ENCODE measurements around the gene SLC32A1.

SLC32A1 gene, protein sequence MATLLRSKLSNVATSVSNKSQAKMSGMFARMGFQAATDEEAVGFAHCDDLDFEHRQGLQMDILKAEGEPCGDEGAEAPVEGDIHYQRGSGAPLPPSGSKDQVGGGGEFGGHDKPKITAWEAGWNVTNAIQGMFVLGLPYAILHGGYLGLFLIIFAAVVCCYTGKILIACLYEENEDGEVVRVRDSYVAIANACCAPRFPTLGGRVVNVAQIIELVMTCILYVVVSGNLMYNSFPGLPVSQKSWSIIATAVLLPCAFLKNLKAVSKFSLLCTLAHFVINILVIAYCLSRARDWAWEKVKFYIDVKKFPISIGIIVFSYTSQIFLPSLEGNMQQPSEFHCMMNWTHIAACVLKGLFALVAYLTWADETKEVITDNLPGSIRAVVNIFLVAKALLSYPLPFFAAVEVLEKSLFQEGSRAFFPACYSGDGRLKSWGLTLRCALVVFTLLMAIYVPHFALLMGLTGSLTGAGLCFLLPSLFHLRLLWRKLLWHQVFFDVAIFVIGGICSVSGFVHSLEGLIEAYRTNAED
- 0 to 0.18 (median 0) reads per million in 3 experiments for total RNA-seq

GRCh38 chr20:38723848-38724625, at the start of gene SLC32A1:
SLC32A1 (plus strand) TSS chr20:38724486; CDS start chr20:38724725, 239 bp downstream.
- DNase-seq, result no peak

GRCh38 chr20:38674765-38675133, 49.5 kb upstream of the SLC32A1 start:
- DNase-seq, result no peak

- DNase-seq, result no peak
Observed at GRCh38 chr20:38676576-38676975, 47.7 kb upstream of the SLC32A1 start.

DNA sequence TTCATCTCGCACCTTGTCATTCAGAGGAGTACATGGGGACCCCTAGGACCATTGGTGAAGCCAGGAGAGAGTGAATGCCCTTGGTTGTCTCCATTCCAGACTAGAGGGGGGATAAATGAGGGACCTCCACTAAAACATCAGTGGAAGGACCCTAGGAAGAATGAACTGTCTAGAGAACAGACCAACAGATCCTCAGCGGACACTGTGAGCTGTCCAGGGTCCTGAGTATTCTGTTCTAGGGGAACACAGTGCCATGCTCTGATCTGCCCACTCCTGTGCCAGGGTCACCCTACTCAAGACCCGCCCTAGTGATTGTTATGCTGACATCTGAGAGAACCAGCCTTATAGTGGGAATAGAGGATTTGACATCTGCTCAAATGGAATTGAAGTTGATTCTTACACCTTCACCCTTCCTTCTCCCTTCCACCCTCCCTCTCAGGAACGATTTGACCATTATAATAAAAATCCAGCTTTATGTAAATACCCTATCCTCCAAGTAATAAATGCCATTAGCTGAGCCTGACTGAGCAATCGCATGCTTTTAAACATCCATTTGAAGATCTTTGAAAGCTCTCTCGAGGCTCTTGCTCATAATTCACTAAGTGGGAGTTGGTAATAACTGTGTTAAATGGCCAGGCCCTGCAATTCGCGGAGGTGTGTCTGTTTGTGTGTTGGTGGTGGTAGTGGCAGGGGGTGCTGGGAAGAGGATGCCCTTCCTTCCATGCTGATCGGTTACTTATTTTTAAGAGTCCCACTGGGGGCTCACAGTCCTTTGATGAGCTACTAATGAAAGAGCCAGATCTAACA, 43.6 kb upstream of the SLC32A1 start:
- DNase-seq, result no peak

DNA sequence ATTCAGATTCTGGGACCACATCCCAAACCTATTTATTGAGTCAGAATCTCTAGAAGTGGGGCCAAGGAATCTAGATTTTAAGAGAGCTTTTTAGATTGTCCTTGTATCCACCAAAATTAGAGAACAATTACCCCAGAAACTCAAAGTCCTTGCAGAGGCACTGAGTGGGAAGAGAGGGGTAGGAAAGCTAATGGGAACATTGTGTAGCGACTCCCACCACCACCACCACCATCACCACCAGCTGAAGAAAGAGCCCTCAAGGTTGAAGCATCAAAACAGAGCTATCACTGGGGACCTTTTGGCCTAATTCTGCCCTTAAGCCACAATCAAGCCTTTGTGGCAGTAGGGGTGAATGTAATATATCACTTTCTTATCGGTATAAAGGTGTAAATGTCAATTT, 39.0 kb upstream of the SLC32A1 start:
- no peak for DNase-seq

DNA sequence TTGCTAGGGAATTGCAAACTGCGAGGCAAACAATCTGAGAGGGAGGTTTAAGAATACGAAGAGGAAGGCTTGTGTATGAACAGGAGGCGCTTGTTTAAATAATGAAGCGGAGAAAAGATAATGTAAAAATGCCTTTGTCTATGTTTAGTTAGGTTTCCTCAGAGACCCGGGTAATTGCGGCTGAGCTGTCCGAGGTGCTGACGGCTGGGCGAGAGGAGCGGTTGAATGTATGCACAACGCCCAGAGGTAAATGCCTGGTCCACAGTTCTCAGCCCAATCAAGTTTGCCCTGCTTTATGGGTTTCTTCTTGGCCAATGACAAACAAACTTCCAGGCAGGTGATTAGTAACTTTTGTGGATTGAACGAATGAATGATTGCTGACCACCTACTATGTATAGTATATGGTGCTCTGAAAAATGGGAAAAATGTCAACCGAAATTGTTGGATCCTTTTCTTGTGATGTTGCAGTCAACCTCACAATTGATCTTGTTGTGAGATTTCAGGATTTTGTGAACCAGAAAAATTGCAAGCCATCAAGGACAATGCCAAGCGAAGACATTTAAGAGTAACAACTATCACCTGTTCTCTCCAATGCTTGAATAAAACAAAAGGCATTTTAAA, 38.3 kb upstream of the SLC32A1 start:
- no peak for DNase-seq

DNA sequence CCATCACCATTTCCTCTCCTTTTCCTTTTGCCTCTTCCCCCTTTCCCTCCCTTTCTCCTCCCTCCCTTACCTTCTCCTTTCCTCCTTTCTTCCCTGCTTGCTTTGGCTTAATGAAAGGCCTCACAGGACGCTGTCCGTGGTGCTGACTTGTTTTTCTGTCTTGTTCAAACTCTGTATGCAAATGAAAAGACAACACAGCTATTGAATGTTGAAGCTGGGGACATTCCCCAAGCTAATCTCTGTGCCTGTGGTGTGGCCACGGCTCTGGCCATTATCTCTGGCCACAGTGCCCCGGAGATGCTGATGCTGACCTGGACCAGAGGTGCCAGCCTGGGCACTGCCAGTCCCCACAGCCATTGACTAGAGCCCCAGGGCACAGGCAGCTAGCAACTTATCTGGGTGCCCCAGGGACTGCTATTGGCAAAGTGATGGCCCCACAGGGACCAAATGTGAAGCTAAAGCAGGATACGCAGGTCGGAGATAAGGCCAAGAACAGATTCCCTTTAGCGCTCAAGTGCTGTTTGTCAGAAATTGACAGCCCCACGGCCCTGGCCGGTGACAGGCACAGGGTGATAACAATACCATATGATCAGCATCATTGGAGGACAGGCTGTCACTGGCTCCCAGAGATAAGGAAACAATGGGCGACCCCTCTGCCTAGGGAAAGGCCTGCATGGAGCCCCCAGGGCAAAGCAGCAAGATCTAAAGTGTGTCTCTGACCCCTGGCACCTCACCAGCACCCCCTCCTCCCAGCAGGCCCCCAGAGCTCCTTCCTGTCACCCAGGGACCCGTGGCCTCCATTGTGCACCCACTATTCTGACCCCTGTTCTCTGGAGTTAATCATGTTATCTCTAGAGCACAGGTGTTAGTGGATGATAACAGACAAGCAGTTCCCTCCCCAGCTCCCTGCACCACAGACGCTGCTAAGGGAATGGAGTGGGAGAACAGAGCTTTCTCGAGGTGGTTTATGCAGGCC, 31.6 kb upstream of the SLC32A1 start:
- peak; percentile 6 for DNase-seq

DNA sequence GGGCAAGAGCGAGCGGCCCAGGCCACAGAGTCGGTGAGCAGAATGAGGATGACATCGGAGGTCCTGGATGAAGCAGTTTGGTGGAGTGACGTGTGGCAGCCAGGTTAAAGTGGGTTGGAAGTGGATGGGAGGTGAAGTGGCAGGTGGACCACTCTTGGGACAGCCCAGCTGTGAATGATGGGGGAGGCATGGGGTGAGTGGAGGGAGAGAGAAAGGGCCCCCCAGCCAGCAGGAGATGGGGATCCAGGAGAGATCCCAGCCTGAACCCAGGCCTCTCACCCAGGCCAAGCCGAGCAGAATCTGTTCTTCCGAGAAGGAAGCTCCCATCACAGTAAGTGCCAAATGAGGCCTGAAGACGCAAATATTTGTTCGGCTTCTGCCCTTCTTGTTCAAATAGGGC, 27.0 kb upstream of the SLC32A1 start:
- no peak for DNase-seq

- no peak for DNase-seq
Observed at GRCh38 chr20:38698541-38698940, 25.7 kb upstream of the SLC32A1 start.

GRCh38 chr20:38700141-38700540, 24.1 kb upstream of the SLC32A1 start:
- DNase-seq, result no peak

DNA sequence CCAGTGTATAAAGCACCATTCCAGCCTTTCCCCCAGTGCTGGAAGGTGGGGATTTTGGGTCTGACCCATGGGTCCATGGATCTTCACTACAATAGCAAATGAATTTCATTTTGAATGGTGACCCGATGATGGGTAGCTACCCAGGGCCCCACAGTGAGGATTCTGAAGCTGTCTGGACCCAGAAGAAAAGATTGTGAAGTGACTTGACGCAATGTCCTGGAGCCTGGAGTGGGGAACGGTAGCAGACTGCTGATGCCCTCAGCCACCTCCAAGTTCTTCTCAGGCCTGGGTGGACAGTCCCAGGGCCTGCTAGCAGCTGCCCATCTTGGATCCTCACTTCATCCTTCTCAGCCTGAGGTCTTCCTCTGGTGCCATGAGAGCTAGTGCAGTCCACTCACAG, 23.4 kb upstream of the SLC32A1 start:
- no peak for DNase-seq

DNA sequence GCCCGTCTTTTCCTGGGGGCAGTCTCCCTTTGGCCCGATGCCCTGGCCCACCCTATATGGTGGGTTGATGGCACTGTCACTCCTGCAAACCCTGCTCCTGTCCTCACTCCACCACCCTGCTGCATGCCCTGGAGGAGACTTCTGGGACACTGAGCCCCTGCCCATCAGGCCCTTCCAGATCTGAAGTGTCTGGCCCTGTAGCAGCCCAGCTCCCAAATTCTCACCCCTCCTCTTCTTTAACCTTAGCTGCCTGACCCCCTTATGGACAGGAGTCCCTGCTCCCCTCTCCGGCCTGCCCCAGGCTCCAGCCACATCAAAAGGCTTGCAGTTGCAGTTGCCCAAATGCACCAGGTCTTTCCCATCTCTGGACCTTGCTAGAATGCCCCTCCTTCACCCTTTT, 20.8 kb upstream of the SLC32A1 start:
- DNase-seq, result no peak

DNA sequence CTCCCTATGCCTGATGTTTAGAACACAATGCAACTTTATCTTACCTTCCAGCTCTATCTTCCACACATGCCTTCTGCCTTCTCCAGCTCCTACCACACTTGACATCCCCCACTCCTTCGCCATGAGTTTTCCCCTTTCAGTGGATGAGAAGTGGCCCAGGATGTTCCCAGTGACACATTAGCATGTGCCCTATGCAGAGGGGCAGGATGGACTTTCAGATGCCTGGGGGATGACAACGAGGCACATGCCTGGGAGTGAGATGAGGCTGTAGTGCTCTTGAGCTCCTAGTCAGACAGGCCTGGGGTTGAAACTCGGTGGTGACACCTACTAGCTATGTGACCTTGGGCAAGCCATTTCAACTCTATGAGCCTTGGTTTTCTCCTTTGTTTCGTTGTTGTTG, 20.1 kb upstream of the SLC32A1 start:
- DNase-seq, result no peak

DNA sequence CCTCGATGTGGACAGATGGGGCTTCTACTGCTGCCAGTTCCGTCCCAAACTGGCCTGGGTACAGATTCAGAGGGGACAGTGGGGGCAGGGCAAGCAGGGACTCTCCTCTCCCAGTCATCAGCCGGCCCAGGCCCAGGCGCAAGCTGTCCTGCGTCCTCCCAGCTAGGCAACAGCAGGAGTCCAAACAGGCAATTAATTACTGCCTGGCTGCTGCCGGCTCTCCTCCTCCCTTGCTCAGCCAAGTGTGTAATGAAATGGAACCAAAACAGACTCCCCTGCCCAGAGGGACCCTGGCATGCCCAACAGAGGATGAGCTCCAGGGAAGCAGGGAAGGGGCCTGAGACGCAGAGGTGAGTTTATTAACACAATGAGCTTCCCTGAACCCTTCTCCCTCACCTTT, 17.8 kb upstream of the SLC32A1 start:
- DNase-seq, result no peak

GRCh38 chr20:38714308-38714707, 10.0 kb upstream of the SLC32A1 start:
- DNase-seq, result no peak

GRCh38 chr20:38715646-38716045, 8.6 kb upstream of the SLC32A1 start:
- DNase-seq, result no peak

DNA sequence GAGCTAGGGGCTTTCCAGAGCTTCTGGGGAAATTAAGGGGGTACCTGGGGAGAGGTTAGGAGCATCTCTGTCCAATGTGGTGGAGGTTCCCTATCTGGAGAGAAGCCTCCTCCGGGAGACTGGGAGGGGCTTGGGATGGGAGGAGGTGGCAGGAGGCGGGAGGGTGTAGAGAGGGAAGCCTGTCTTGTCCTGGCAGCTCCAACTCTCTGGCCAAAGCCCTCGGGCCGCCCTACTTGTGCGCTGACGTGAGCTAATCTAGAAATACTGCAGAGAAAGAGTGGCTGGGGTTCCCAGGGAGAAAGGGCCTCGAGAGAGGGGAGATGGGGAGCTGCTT, 1.6 kb upstream of the SLC32A1 start:
- DNase-seq, result no peak

GRCh38 chr20:38723017-38723847, 1.1 kb upstream of the SLC32A1 start:
- DNase-seq, result no peak

- no peak for DNase-seq
Observed at GRCh38 chr20:38724626-38725147, 401 bp downstream of the SLC32A1 start.
